ENCODE measurements around the gene AMT.

The AMT gene

GRCh38 chr3:49388289-49388820 is 33.9 kb downstream of the AMT start:
- DNase-seq (ENCODE audit: low read depth in 3 of 3) = no peak

GRCh38 chr3:49387721-49388120 is 34.6 kb downstream of the AMT start:
- DNase-seq (ENCODE audit: low read depth in 3 of 3) = no peak

DNA sequence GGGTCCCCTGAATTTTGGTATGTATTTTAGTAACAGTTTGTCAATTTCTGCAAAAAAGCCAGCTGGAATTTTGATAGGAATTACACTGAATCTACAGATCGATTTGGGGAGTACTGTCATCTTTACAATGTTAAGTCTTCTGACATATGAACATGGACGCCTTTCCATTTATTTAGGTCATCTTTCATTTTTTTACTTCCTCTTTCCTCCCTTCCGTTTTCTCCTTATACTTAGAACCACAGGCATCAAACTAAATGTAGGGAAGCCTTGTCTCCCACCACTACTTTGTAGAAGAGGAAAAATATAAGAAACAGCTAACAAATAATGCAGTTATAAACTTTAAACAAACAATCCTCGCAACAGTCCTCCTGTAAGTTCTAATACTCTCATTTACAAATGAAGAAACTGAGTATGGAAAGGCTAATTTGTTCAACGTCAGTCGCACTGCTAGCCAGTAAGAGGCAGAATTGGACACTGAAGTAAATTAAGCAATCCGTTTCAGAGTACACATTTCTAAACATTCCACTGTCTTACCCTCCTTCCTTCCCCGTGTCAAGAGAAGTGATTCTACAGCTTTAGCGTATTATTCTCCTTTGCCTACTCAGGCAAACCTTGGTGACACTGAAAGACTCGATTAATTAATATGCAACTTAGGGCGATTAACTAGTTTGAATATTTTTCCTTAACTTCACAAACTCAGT is 36.1 kb downstream of the AMT start:
- no peak for DNase-seq (ENCODE audit: low read depth in 3 of 3)

DNA sequence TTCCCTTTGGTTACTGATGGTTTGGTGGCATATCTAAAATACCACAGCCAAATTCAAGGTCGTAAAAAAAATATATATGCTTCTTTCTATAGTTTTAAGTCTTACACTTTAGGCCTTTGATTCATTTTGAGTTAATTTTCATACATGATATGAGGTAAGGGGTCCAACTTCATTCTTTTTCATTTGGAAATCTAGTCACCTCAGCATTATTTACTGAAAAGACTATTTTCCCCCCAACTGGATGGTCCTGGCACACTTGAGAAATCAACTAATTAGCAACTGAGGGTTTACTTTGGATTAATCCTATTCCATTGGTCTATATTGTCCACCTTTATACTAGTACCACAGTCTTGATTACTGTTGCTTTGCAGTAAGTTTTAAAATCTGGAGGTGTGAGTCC is 36.7 kb downstream of the AMT start:
- no peak for DNase-seq (ENCODE audit: low read depth in 3 of 3)

- DNase-seq (ENCODE audit: low read depth in 3 of 3) = no peak
Observed at GRCh38 chr3:49383387-49383786, 38.9 kb downstream of the AMT start.

DNA sequence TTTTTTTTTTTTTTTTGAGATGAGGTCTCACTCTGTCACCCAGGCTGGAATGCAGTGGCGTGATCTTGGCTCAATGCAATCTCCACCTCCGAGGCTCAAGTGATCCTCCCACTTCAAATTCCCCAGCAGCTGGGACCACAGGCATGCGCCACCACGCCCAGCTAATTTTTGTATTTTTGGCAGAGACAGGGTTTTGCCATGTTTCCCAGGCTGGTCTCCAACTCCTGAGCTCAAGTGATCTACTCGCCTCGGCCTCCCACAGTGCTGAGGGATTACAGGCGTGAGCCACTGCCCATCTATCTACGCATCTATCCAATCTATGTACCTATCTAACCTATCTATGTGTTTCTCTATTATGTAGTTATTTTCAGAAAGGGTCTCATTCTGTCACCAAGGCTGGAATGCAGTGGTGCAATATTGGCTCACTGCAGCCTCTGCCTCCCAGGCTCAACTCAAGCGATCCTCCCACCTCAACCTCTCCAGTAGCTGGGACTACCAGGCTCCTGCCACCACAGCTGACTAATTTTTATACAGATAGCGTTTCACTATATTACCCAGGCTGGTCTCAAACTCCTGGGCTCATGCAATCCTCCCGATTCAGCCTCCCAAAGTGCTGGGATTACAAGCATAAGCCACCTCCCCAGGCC is 43.9 kb downstream of the AMT start:
- DNase-seq (ENCODE audit: low read depth in 3 of 3) = no peak

DNA sequence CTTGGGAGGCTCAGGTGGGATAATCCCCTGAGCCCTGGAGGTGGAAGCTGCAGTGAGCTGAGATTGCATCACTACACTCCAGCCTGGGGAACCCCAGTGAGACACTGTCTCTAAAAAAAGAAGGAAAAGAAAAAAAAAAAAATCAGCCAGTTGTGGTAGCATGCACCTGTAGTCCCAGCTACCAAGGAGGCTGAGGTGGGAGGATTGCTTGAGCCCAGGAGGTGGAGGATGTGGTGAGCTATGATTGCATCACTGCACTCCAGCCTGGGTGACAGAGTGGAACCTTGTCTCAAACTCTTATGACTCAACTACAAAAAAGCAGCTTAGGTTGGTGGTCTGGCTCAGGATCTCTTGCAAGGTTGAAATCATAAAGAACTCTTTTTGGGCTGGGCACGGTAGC is 44.8 kb downstream of the AMT start:
- peak; percentile 25 to 48 (median 38) for DNase-seq (ENCODE audit: low read depth in 3 of 3)

DNA sequence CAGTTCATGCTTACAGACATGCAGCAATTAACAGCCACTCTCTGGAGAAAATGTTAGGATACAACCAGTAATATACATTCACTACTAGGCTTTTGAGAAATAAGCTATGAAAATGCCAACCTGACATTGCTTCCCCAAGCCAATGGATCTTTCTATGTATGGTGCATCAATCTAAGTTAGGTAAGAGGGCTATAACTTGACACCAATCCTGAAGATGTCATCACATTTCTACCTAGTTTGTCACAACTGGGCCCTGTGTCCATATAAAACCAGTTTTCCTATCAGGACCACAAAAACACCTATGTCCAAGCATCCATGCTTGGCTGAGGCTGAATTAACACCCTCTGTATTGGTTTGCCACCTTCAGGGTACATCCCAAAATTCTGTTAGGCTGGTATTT is 50.3 kb downstream of the AMT start:
- no peak for DNase-seq (ENCODE audit: low read depth in 3 of 3)

GRCh38 chr3:49370585-49371290 is 51.5 kb downstream of the AMT start:
- no peak for DNase-seq (ENCODE audit: low read depth in 3 of 3)
